OCI-LY3 (cell line): ENCODE data around the gene TAF3.

ENCODE experiments used
- EZH2phosphoT487 ChIP-seq: fragments of 200-600 bp; shearing (Covaris generic); IDR thresholded peaks from 2 replicates; pipeline ENCODE4 v1.6.1; 2018; ENCODE audit warnings: antibody characterized with exemption, mixed run types, low read depth
- TF ChIP-seq, protein P1 (sequence below): fragments of 200-600, 300-600 bp; sonication (generic); IDR thresholded peaks from 2 replicates; pipeline ENCODE4 v1.5.1; 2014; ENCODE audit warnings: antibody characterized with exemption, low read length, low read depth

DNA sequence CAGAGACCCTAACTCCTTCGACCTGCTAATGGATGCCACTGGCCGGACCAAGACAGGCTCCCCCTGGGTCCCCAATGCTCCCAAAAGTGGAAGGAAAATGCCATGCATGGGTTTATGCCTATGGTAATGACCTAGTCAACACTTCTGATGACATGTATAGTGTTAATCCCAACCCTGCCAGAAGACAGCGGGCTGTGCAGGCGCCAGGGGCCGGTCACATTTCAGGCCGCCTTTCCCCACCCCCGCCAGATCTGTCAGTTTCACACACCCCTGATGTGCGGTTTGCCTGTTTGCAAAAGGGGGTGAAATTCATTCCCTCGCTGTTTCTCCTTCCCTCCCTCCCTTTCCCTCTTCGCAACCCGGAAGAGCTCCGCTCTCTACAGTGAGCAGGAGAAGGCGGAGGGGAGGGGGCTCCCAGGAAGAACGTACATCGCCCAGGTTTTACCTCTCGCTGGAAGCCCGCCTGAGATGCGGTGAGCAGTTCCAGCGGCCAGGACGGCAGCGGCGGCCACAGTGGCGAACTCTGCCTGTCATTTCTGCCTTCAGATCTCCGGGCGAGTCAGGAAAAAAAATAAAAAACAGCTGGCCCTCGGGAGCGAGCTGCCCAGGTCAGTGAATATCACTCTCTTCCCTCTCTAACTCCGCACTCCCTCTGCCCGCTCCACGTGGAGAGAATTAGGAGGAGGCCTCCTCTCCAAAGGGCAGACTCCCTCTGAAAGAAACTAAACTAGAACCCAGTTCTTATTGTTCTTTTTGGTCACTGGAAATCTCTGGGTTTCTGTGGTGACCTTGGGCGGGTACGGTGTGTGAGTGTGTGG is 226.8 kb downstream of the TAF3 start:
- TF ChIP-seq, protein P1, sequence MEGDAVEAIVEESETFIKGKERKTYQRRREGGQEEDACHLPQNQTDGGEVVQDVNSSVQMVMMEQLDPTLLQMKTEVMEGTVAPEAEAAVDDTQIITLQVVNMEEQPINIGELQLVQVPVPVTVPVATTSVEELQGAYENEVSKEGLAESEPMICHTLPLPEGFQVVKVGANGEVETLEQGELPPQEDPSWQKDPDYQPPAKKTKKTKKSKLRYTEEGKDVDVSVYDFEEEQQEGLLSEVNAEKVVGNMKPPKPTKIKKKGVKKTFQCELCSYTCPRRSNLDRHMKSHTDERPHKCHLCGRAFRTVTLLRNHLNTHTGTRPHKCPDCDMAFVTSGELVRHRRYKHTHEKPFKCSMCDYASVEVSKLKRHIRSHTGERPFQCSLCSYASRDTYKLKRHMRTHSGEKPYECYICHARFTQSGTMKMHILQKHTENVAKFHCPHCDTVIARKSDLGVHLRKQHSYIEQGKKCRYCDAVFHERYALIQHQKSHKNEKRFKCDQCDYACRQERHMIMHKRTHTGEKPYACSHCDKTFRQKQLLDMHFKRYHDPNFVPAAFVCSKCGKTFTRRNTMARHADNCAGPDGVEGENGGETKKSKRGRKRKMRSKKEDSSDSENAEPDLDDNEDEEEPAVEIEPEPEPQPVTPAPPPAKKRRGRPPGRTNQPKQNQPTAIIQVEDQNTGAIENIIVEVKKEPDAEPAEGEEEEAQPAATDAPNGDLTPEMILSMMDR, result no peak
- TF ChIP-seq EZH2phosphoT487, result no peak
